B cell (primary cell): ENCODE measurements around the gene FHIT. TPM values are rescaled to one million over a fixed set of nuclear protein-coding genes. Genes with fewer than 3 reads are reported as not detected.

ENCODE experiments used
- ATAC-seq: fragments of 200-7000 bp; cut with Tn5 transposase; one replicate; pipeline ENCODE4 v1.10.0; 2021; ENCODE audit warnings: low read depth, mild to moderate bottlenecking, moderate number of reproducible peaks, moderate library complexity
- CTCF ChIA-PET: fragments of 350-600 bp; sonication (Branson Sonifier 250); formaldehyde crosslinking; loops from one replicate; lab custom pipeline; 2021; ENCODE audit warnings: antibody characterized with exemption, inconsistent platforms; lab: Charles Lee
- POLR2A ChIA-PET: fragments of 350-600 bp; sonication (Branson Sonifier 250); formaldehyde crosslinking; loops from one replicate; lab custom pipeline; 2021; ENCODE audit warnings: antibody characterized with exemption; lab: Charles Lee
- DNase-seq: peaks from one replicate; pipeline ENCODE4 v3.0.0; 2013
- H2AFZ ChIP-seq: 2 replicates; pipeline ENCODE4 v1.6.1; 2012; ENCODE audit warnings: mild to moderate bottlenecking, low read depth, low read length; ENCODE audit not compliant: insufficient read depth, poor library complexity, severe bottlenecking
- H3K27ac ChIP-seq, 2 donors: 1 replicate in 1 of 2; 2 replicates in 1 of 2; pipeline ENCODE4 v1.5.1; 2012 to 2013; ENCODE audit warnings: low read length in 2 of 2, mild to moderate bottlenecking in 2 of 2, moderate library complexity in 1 of 2
- H3K27me3 ChIP-seq, 4 experiments: fragments of 200-600 bp in 1 of 4; sonication (generic) in 1 of 4; replicated peaks in 1 of 4; 1 replicate in 2 of 4; 2 replicates in 2 of 4; pipeline versions ENCODE4 v1.6.1 to v1.7.0; 2013 to 2016; ENCODE audit warnings: low read length in 3 of 4, mild to moderate bottlenecking in 2 of 4, mixed read lengths in 1 of 4, moderate library complexity in 1 of 4; ENCODE audit not compliant: insufficient read depth in 4 of 4, control insufficient read depth in 3 of 4; ENCODE audit errors: control extremely low read depth in 1 of 4
- H3K36me3 ChIP-seq, 2 experiments: replicated peaks in 1 of 2; 1 replicate in 1 of 2; 2 replicates in 1 of 2; pipeline versions ENCODE4 v1.6.1 to v1.7.1; 2013; ENCODE audit warnings: low read length in 1 of 2; ENCODE audit not compliant: insufficient read depth in 2 of 2, control insufficient read depth in 1 of 2; ENCODE audit errors: control extremely low read depth in 1 of 2, extremely low read depth in 1 of 2
- H3K4me1 ChIP-seq, 2 donors: fragments of 200-600 bp in 1 of 2; sonication (generic) in 1 of 2; 1 replicate in 1 of 2; 2 replicates in 1 of 2; pipeline versions ENCODE4 v1.5.1 to v1.6.1; 2013 to 2017; ENCODE audit warnings: low read length in 2 of 2; ENCODE audit not compliant: control insufficient read depth in 2 of 2, insufficient read depth in 2 of 2
- H3K4me2 ChIP-seq: replicated peaks from 2 replicates; pipeline ENCODE3; 2012; ENCODE audit warnings: mild to moderate bottlenecking, low read depth, low read length; ENCODE audit not compliant: poor library complexity, severe bottlenecking
- H3K4me3 ChIP-seq, 5 experiments: fragments of 200-600 bp in 1 of 5; sonication (generic) in 1 of 5; 1 replicate in 3 of 5; 2 replicates in 2 of 5; pipeline versions ENCODE4 v1.5.1 to v1.7.0; 2011 to 2016; ENCODE audit warnings: low read length in 4 of 5, mild to moderate bottlenecking in 4 of 5, low read depth in 2 of 5, control low read depth in 1 of 5, moderate library complexity in 1 of 5; ENCODE audit not compliant: insufficient read depth in 1 of 5; ENCODE audit errors: control extremely low read depth in 1 of 5, extremely low read depth in 1 of 5
- H3K79me2 ChIP-seq: fragments of 200-600 bp; sonication (generic); one replicate; pipeline ENCODE4 v1.6.0; 2016; ENCODE audit warnings: low read length; ENCODE audit not compliant: control insufficient read depth, insufficient read depth
- H3K9ac ChIP-seq: fragments of 200-600 bp; sonication (generic); 2 replicates; pipeline ENCODE4 v1.6.1; 2017; ENCODE audit warnings: mild to moderate bottlenecking, low read length, moderate library complexity
- H3K9me3 ChIP-seq, 3 donors: one replicate each; pipeline versions ENCODE4 v1.6.1 to v1.7.1; 2013; ENCODE audit warnings: low read length in 2 of 3; ENCODE audit not compliant: control insufficient read depth in 2 of 3, insufficient read depth in 1 of 3; ENCODE audit errors: control extremely low read depth in 1 of 3
- H4K20me1 ChIP-seq: 2 replicates; pipeline ENCODE4 v1.6.0; 2012; ENCODE audit warnings: mild to moderate bottlenecking, low read length; ENCODE audit not compliant: insufficient read depth, control insufficient read depth, poor library complexity, severe bottlenecking
- H3K27ac Mint-ChIP-seq: one replicate; pipeline ENCODE4 v1.8.0; 2021; ENCODE audit warnings: mixed read lengths
- H3K27me3 Mint-ChIP-seq: one replicate; pipeline ENCODE4 v1.8.0; 2021; ENCODE audit warnings: mixed read lengths
- H3K4me1 Mint-ChIP-seq: one replicate; pipeline ENCODE4 v1.8.0; 2021; ENCODE audit warnings: mixed read lengths
- H3K4me3 Mint-ChIP-seq: one replicate; pipeline ENCODE4 v1.8.0; 2021; ENCODE audit warnings: mixed read lengths
- H3K9me3 Mint-ChIP-seq: one replicate; pipeline ENCODE4 v1.8.0; 2022; ENCODE audit warnings: mixed read lengths; ENCODE audit not compliant: insufficient read depth
- EZH2 ChIP-seq: IDR thresholded peaks from 2 replicates; pipeline ENCODE4 v1.6.1; 2012; ENCODE audit warnings: borderline replicate concordance, low read depth, mild to moderate bottlenecking, moderate library complexity, low read length; ENCODE audit not compliant: insufficient read depth, poor library complexity, severe bottlenecking
- WGBS: methylation state at CpG from one replicate; pipeline ENCODE4 v1.1.5; 2013; ENCODE audit warnings: missing lambda C conversion rate; ENCODE audit not compliant: insufficient coverage; 5-methylcytosine and 5-hydroxymethylcytosine counted together
- intact Hi-C: fragments of 100-400 bp; cut with micrococcal nuclease; formaldehyde crosslinking; loops from one replicate; pipeline ENCODE4 v1.10.0; 2022
- polyA plus RNA-seq: library from polyadenylated mRNA; depleted of rRNA; stranded (reverse); fragments of >200 nt; gene quantifications from 2 replicates; pipeline ENCODE4 v1.2.3, GENCODE V29; 2012
- total RNA-seq, 2 donors: library from RNA; stranded (reverse); fragments of 120-200 nt in 1 of 2; gene quantifications; 1 replicate in 1 of 2; 2 replicates in 1 of 2; pipeline versions ENCODE4 v1.2.3 to v1.2.4, GENCODE V29; 2013 to 2022
- TF ChIP-seq, protein P1 (sequence below): fragments of 200-600 bp; IDR thresholded peaks from one replicate; pipeline ENCODE4 v1.8.0; 2022; ENCODE audit warnings: antibody characterized with exemption, mild to moderate bottlenecking

Gene FHIT
- total and polyA plus RNA-seq, 2 donors (not counting 1 experiment from before 2014, with no cell fraction given) = 1.7 to 7.8 TPM

DNA sequence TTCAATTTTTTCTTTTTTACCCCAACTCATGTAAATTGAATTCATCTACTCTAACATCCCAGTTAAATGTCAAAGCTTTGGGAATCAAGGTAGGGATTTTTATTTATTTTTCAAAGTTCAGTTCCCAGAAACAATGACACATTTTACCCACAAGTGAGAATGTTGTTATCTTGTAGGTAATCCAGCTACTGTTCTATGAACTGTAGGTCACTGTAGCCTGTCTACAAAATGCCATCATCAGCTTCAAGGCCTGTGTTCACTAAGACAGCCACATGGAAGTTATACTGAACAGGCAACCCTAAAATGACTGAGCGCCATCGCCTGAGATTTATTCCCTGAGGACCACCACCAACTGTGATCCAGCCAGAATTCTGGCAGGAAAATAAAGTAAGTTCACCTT lies 219.7 kb downstream of the FHIT start:
- ATAC-seq (no peak), DNase-seq (no peak)
- WGBS = no CpG with 5 or more reads among the region's 2 CpGs
- H4K20me1 ChIP-seq = no peaks in the 10 kb centered on the region
- Mint-ChIP-seq H3K27ac (no peak overlapping the region), H3K9me3 (peaks cover 6% of the 10 kb centered on the region), H3K4me1 (no peaks in the 10 kb centered on the region), H3K4me3 (no peak overlapping the region), H3K27me3 (no peaks in the 10 kb centered on the region)
- peaks cover 0 to 3% (median 0%) of the 10 kb centered on the region in 3 donors for H3K9me3 ChIP-seq
- no peaks in the 10 kb centered on the region for H3K36me3 ChIP-seq
- intact Hi-C loops = no loop called here
- H3K4me1 ChIP-seq = no peaks in the 10 kb centered on the region
- POLR2A ChIA-PET = no interaction called here
- H3K9ac ChIP-seq = no peak overlapping the region
- no peak for TF ChIP-seq EZH2
- TF ChIP-seq, protein P1, sequence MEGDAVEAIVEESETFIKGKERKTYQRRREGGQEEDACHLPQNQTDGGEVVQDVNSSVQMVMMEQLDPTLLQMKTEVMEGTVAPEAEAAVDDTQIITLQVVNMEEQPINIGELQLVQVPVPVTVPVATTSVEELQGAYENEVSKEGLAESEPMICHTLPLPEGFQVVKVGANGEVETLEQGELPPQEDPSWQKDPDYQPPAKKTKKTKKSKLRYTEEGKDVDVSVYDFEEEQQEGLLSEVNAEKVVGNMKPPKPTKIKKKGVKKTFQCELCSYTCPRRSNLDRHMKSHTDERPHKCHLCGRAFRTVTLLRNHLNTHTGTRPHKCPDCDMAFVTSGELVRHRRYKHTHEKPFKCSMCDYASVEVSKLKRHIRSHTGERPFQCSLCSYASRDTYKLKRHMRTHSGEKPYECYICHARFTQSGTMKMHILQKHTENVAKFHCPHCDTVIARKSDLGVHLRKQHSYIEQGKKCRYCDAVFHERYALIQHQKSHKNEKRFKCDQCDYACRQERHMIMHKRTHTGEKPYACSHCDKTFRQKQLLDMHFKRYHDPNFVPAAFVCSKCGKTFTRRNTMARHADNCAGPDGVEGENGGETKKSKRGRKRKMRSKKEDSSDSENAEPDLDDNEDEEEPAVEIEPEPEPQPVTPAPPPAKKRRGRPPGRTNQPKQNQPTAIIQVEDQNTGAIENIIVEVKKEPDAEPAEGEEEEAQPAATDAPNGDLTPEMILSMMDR = no peak
- CTCF ChIA-PET = no interaction called here
- no peak overlapping the region for H2AFZ ChIP-seq
- H3K4me2 ChIP-seq = no peak overlapping the region
- no peak overlapping the region for H3K27ac ChIP-seq
- no peak overlapping the region for H3K4me3 ChIP-seq
- H3K79me2 ChIP-seq = no peaks in the 10 kb centered on the region
- no peaks in the 10 kb centered on the region for H3K27me3 ChIP-seq

DNA sequence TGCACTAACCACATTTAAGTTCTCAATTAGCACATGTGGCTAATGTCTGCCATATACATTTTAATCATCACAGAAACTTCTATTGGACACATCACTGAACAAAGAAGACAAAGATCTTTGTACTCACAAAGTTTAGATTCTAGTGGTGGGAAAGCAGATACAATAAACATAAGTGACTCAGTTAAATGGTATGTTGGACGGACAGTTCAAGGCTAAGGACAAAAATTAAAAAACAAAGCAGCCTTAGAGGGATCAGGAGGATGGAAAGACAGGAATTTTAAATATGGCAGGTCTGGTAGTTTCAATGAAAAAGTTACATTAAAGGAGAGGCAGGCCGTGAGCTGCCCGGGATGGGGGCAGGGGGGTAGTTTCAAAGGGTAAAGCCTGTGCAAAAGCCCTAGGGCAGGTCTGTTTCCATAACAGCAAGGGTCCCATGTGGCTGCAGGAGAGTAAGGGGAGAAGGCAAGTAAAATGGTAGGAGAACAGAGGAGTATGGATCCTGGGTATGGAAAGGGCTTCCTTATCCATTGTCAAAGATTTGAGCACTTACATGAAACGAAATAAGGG lies 220.7 kb downstream of the FHIT start:
- H3K27me3 Mint-ChIP-seq = no peaks in the 10 kb centered on the region
- no peak overlapping the region for H3K27ac ChIP-seq
- no peaks in the 10 kb centered on the region for H3K27me3 ChIP-seq
- no peaks in the 10 kb centered on the region for H3K36me3 ChIP-seq
- peaks cover 6% of the 10 kb centered on the region for H3K9me3 Mint-ChIP-seq
- intact Hi-C loops = no loop called here
- ATAC-seq (no peak), DNase-seq (no peak)
- H3K79me2 ChIP-seq = no peaks in the 10 kb centered on the region
- WGBS = 97% methylated on average over 3 of the region's 4 CpGs
- no peak overlapping the region for H2AFZ ChIP-seq
- no peak overlapping the region for H3K9ac ChIP-seq
- ChIA-PET CTCF (no interaction called here), POLR2A (no interaction called here)
- no peak overlapping the region for H3K4me3 Mint-ChIP-seq
- H3K4me1 Mint-ChIP-seq = no peaks in the 10 kb centered on the region
- H3K4me1 ChIP-seq = no peaks in the 10 kb centered on the region
- no peak overlapping the region for H3K4me3 ChIP-seq
- peaks cover 0 to 3% (median 0%) of the 10 kb centered on the region in 3 donors for H3K9me3 ChIP-seq
- no peak for TF ChIP-seq EZH2
- TF ChIP-seq, protein P1 = no peak
- no peak overlapping the region for H3K4me2 ChIP-seq
- no peaks in the 10 kb centered on the region for H4K20me1 ChIP-seq
- H3K27ac Mint-ChIP-seq = no peak overlapping the region
